WTC11 (cell line): ENCODE measurements around the gene MICAL2. TPM values are rescaled to one million over a fixed set of nuclear protein-coding genes. Genes with fewer than 3 reads are reported as not detected.

Experiments used
- ATAC-seq: fragments of 200-7000 bp; cut with Tn5 transposase; 2 replicates; pipeline ENCODE4 v1.10.0; 2021; ENCODE audit warnings: mild to moderate bottlenecking, moderate library complexity
- CTCF ChIA-PET: fragments of 300-600 bp; sonication (Branson Sonifier 250); formaldehyde crosslinking; loops from one replicate; lab custom pipeline; 2021; ENCODE audit warnings: antibody characterized with exemption; lab: Charles Lee
- POLR2A ChIA-PET: fragments of 350-600 bp; sonication (Branson Sonifier 250); formaldehyde crosslinking; loops from one replicate; lab custom pipeline; 2021; ENCODE audit warnings: antibody characterized with exemption; lab: Charles Lee
- DNase-seq: peaks from one replicate; pipeline ENCODE4 v3.0.0; 2021; ENCODE audit warnings: low spot score
- H3K27ac Mint-ChIP-seq: 2 replicates; pipeline ENCODE4 v1.8.0; 2021; ENCODE audit warnings: mixed read lengths
- H3K27me3 Mint-ChIP-seq: 2 replicates; pipeline ENCODE4 v1.8.0; 2021; ENCODE audit warnings: low read depth, mild to moderate bottlenecking, moderate library complexity, mixed read lengths
- H3K36me3 Mint-ChIP-seq: 2 replicates; pipeline ENCODE4 v1.8.0; 2021; ENCODE audit warnings: mixed read lengths
- H3K4me1 Mint-ChIP-seq: 2 replicates; pipeline ENCODE4 v1.8.0; 2022; ENCODE audit warnings: mixed read lengths
- H3K4me3 Mint-ChIP-seq: 2 replicates; pipeline ENCODE4 v1.8.0; 2021; ENCODE audit warnings: mild to moderate bottlenecking, moderate library complexity, mixed read lengths
- H3K9me3 Mint-ChIP-seq: 2 replicates; pipeline ENCODE4 v1.8.0; 2021; ENCODE audit warnings: mixed read lengths
- E2F1 ChIP-seq: sonication (generic); formaldehyde crosslinking; IDR thresholded peaks from 2 replicates; pipeline ENCODE4 v1.8.0; 2022; ENCODE audit warnings: mild to moderate bottlenecking, missing genetic modification reagents
- ELF4 ChIP-seq: sonication (generic); formaldehyde crosslinking; IDR thresholded peaks from 2 replicates; pipeline ENCODE4 v1.8.1; 2022; ENCODE audit warnings: low read depth, mild to moderate bottlenecking, moderate library complexity, missing genetic modification reagents
- FOXP1 ChIP-seq: sonication (generic); formaldehyde crosslinking; IDR thresholded peaks from 2 replicates; pipeline ENCODE4 v1.8.0; 2022; ENCODE audit warnings: missing genetic modification reagents, mild to moderate bottlenecking, moderate library complexity, borderline replicate concordance
- GABPB1 ChIP-seq: sonication (generic); formaldehyde crosslinking; IDR thresholded peaks from 2 replicates; pipeline ENCODE4 v1.8.1; 2023; ENCODE audit warnings: mild to moderate bottlenecking, missing genetic modification reagents
- JAZF1 ChIP-seq: fragments of 250-450 bp; sonication (Bioruptor Pico); IDR thresholded peaks from 2 replicates; pipeline ENCODE4 v1.9.0; 2021; ENCODE audit warnings: moderate library complexity, mild to moderate bottlenecking, inconsistent platforms
- OVOL2 ChIP-seq: fragments of 250-450 bp; sonication (Bioruptor Pico); IDR thresholded peaks from 2 replicates; pipeline ENCODE4 v1.9.0; 2021; ENCODE audit warnings: mild to moderate bottlenecking, borderline replicate concordance
- PRRX2 ChIP-seq: fragments of 250-450 bp; sonication (Bioruptor Pico); IDR thresholded peaks from 2 replicates; pipeline ENCODE4 v1.8.0; 2021; ENCODE audit warnings: mild to moderate bottlenecking
- TP53 ChIP-seq: sonication (generic); formaldehyde crosslinking; IDR thresholded peaks from 2 replicates; pipeline ENCODE4 v1.8.1; 2023; ENCODE audit warnings: mild to moderate bottlenecking, missing genetic modification reagents
- ZNF425 ChIP-seq: fragments of 250-450 bp; sonication (Bioruptor Pico); conservative IDR thresholded peaks from 2 replicates; pipeline ENCODE4 v1.9.0; 2021; ENCODE audit warnings: mild to moderate bottlenecking
- total RNA-seq: library from RNA; stranded (reverse); gene quantifications from 3 replicates; pipeline ENCODE4 v1.2.3, GENCODE V29; 2021
- TF ChIP-seq, protein P1 (sequence below): sonication (generic); formaldehyde crosslinking; conservative IDR thresholded peaks from 2 replicates; pipeline ENCODE4 v1.8.1; 2023; ENCODE audit warnings: mild to moderate bottlenecking, low read depth, missing genetic modification reagents, moderate library complexity

Gene MICAL2
- total RNA-seq, 1 experiment from 2014 or later: 3.1 TPM

- Mint-ChIP-seq H3K36me3 (0 out of 2 replicates have a peak, but pooled peaks cover 4% of the 10 kb centered on the region), H3K27ac (peak overlapping the region; percentile 4; the same call in 1 of the 2 replicates), H3K27me3 (no peaks in the 10 kb centered on the region; the same call in 1 of the 2 replicates), H3K9me3 (peaks cover 11% of the 10 kb centered on the region), H3K4me1 (peaks cover 26% of the 10 kb centered on the region), H3K4me3 (no peak overlapping the region)
- POLR2A ChIA-PET: no interaction called here
- DNase-seq (no peak), ATAC-seq (no peak; the same call in 1 of the 2 replicates)
- CTCF ChIA-PET: interaction anchor here (0.9 to 3.3 kb wide), 11 partner anchors 13 to 222 kb away, joined by 3 to 22 read pairs (median 5); no protein-coding TSS in a partner anchor
- TF ChIP-seq TP53 (CRISPR knock-in tag): no peak
- TF ChIP-seq GABPB1 (CRISPR knock-in tag): peak; percentile 55; the same call in 1 of the 2 replicates
These were observed 44.2 kb upstream of the MICAL2 start for GRCh38 chr11:12066056-12066798.

DNA sequence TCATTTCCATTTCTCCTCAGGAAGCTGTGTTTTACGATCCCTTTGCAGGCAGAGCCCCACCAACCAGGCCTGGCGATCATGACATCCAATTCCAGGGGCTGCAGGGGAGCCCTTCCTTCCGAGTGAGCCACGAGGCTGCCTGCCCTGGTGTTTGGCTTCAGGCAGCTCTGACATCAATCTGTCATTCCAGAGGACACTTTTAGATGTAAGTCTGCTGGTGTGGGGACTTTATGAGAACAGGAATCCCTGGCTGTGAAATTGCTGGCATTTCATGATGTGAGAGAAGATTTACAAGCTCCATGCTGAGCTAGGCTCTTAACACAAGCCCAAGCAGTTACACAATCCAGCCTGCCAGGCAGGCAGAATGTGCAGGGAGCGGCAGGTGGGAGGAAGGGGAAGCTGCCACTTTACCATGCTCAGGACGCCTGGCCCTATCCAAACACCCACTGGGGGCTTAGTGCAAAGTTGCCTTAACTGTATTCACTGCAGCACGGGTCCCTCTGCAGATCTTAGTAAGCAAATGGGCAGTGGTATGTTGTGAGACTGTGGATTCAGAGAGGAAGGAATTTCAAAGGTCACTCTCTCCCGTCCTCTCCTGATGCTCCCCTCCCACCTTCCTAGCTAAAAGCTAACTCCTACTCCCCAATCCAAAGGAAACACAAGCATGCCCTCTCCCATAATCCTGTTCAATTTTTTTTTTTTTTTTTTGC, 43.4 kb upstream of the MICAL2 start:
- peaks cover 11% of the 10 kb centered on the region for H3K9me3 Mint-ChIP-seq
- no peaks in the 10 kb centered on the region; the same call in 1 of the 2 replicates for H3K27me3 Mint-ChIP-seq
- ATAC-seq (peak; percentile 78), DNase-seq (no peak)
- H3K4me1 Mint-ChIP-seq: peaks cover 26% of the 10 kb centered on the region
- H3K27ac Mint-ChIP-seq: peak overlapping the region; percentile 4
- TF ChIP-seq OVOL2 (CRISPR knock-in tag) (no peak), FOXP1 (no peak)
- TF ChIP-seq, all 79 proteins: peak for 0
- no peak overlapping the region for H3K4me3 Mint-ChIP-seq
- ChIA-PET CTCF (interaction anchor here (0.7 to 3.3 kb wide), 15 partner anchors 11 to 221 kb away, joined by 3 to 22 read pairs (median 5); no protein-coding TSS in a partner anchor), POLR2A (no interaction called here)
- 0 out of 2 replicates have a peak, but pooled peaks cover 4% of the 10 kb centered on the region for H3K36me3 Mint-ChIP-seq

DNA sequence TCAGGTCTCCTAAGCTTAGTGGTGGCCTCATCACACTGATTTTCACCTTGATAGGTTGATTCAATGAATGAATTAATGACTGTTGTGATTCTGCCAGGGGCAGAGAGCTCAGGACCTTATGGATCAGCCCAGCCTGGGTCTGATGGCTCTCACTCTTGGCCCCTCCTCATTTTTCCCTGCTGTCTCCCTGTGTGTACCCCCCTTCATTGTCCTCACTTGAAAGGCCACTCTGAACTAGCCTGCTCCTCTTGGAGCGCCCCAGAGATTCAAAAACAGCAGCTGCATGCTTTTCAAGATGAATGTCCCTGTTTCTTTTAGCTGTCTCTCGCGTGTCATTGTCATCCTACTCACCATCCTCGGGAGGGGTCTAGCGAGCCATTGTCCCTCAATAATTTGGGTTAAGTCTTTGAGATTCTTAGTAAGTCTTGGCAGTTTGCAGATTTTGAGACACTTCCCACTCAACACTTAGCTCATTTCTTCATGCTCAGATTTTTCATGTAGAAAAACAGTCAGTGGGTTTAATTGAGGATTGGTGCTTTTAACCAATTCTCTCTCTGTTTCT, 42.5 kb upstream of the MICAL2 start:
- Mint-ChIP-seq H3K27ac (no peak overlapping the region), H3K36me3 (0 out of 2 replicates have a peak, but pooled peaks cover 4% of the 10 kb centered on the region), H3K4me1 (peaks cover 26% of the 10 kb centered on the region), H3K27me3 (no peaks in the 10 kb centered on the region; the same call in 1 of the 2 replicates), H3K9me3 (peaks cover 11% of the 10 kb centered on the region), H3K4me3 (no peak overlapping the region)
- POLR2A ChIA-PET: no interaction called here
- DNase-seq (no peak), ATAC-seq (peak; percentile 27)
- CTCF ChIA-PET: interaction anchor here (0.6 to 3.3 kb wide), 13 partner anchors 12 to 220 kb away, joined by 3 to 22 read pairs (median 5); no protein-coding TSS in a partner anchor
- TF ChIP-seq PRRX2 (CRISPR knock-in tag) (no peak), E2F1 (CRISPR knock-in tag) (no peak), JAZF1 (no peak), ELF4 (CRISPR knock-in tag) (no peak), ZNF425 (CRISPR knock-in tag) (no peak), GABPB1 (CRISPR knock-in tag) (no peak)
- TF ChIP-seq, protein P1, sequence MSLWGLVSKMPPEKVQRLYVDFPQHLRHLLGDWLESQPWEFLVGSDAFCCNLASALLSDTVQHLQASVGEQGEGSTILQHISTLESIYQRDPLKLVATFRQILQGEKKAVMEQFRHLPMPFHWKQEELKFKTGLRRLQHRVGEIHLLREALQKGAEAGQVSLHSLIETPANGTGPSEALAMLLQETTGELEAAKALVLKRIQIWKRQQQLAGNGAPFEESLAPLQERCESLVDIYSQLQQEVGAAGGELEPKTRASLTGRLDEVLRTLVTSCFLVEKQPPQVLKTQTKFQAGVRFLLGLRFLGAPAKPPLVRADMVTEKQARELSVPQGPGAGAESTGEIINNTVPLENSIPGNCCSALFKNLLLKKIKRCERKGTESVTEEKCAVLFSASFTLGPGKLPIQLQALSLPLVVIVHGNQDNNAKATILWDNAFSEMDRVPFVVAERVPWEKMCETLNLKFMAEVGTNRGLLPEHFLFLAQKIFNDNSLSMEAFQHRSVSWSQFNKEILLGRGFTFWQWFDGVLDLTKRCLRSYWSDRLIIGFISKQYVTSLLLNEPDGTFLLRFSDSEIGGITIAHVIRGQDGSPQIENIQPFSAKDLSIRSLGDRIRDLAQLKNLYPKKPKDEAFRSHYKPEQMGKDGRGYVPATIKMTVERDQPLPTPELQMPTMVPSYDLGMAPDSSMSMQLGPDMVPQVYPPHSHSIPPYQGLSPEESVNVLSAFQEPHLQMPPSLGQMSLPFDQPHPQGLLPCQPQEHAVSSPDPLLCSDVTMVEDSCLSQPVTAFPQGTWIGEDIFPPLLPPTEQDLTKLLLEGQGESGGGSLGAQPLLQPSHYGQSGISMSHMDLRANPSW: no peak
